RWPE1 (cell line): ENCODE results near the gene GATA5.

Experiments used
- CTCF ChIA-PET: fragments of 350-600 bp; sonication (Branson Sonifier 250); formaldehyde crosslinking; extraction: SDS; loops from one replicate; lab custom pipeline; 2021; lab: Yijun Ruan, JAX
- POLR2A ChIA-PET: fragments of 400-600 bp; formaldehyde crosslinking; extraction: SDS; loops from one replicate; lab custom pipeline; 2020; ENCODE audit warnings: antibody characterized with exemption; ENCODE audit not compliant: low non-redundant PET; lab: Yijun Ruan, JAX
- DNase-seq: peaks from one replicate; pipeline ENCODE4 v3.0.0; 2012; ENCODE audit warnings: low spot score
- H3K27ac ChIP-seq: fragments of 450-650 bp; 2 replicates; pipeline ENCODE4 v1.5.1; 2017
- CTCF ChIP-seq: fragments of 450-650 bp; conservative IDR thresholded peaks from 2 replicates; pipeline ENCODE4 v1.5.1; 2017; ENCODE audit warnings: low read depth, mild to moderate bottlenecking

The GATA5 gene

GRCh38 chr20:62470001-62470400 lies 5.8 kb downstream of the GATA5 start:
- no peak for DNase-seq
- TF ChIP-seq CTCF, result no peak
- POLR2A ChIA-PET, result no interaction called here
- CTCF ChIA-PET, result interaction anchor here (0.7 kb wide), 1 partner anchor 84 kb away, joined by 5 read pairs; no protein-coding TSS in a partner anchor
- no peak overlapping the region for H3K27ac ChIP-seq

- POLR2A ChIA-PET, result no interaction called here
Measured at GRCh38 chr20:62469352-62469751, 6.4 kb downstream of the GATA5 start.

GRCh38 chr20:62466806-62467537 lies 8.8 kb downstream of the GATA5 start:
- CTCF ChIA-PET, result interaction anchor here (0.6 to 1.4 kb wide), 4 partner anchors 40 to 296 kb away, joined by 3 to 4 read pairs (median 3); no protein-coding TSS in a partner anchor
- no peak for TF ChIP-seq CTCF
- POLR2A ChIA-PET, result no interaction called here
- no peak overlapping the region for H3K27ac ChIP-seq
- DNase-seq, result no peak

More at GRCh38 chr20:62469352-62469751, 6.4 kb downstream of the GATA5 start:
- no peak for DNase-seq
- TF ChIP-seq CTCF, result no peak
- CTCF ChIA-PET, result no interaction called here
- no peak overlapping the region for H3K27ac ChIP-seq

- no peak for TF ChIP-seq CTCF
- no peak overlapping the region for H3K27ac ChIP-seq
- CTCF ChIA-PET, result interaction anchor here (0.6 to 1.4 kb wide), 3 partner anchors 38 to 52 kb away, joined by 3 to 4 read pairs (median 3); no protein-coding TSS in a partner anchor
- no peak for DNase-seq
- POLR2A ChIA-PET, result no interaction called here
Measured at GRCh38 chr20:62466072-62466760, 9.6 kb downstream of the GATA5 start.

GRCh38 chr20:62464990-62465389 lies 10.8 kb downstream of the GATA5 start:
- ChIA-PET POLR2A (interaction anchor here (0.6 kb wide), 1 partner anchor 25 kb away, joined by 3 read pairs; no protein-coding TSS in a partner anchor), CTCF (interaction anchor here (0.6 to 1.1 kb wide), 2 partner anchors 14 to 35 kb away, joined by 3 to 4 read pairs; no protein-coding TSS in a partner anchor)
- no peak for TF ChIP-seq CTCF
- no peak overlapping the region for H3K27ac ChIP-seq
- no peak for DNase-seq

- no peak for TF ChIP-seq CTCF
- ChIA-PET POLR2A (no interaction called here), CTCF (interaction anchor here (0.6 to 1.1 kb wide), 2 partner anchors 14 to 46 kb away, joined by 3 read pairs; no protein-coding TSS in a partner anchor)
- DNase-seq, result no peak
- H3K27ac ChIP-seq, result no peak overlapping the region
Measured at GRCh38 chr20:62464425-62464770, 11.4 kb downstream of the GATA5 start.
